ENCODE results near the gene LRP2.

Gene LRP2

GRCh38 chr2:169110419-169110818 lies 251.9 kb downstream of the LRP2 start:
- Histone ChIP-seq H3K27ac (ENCODE audit: low read length) (no peak overlapping the region), H3K4me1 (ENCODE audit: control insufficient read depth, low read depth, low read length) (peaks cover 11% of the 10 kb centered on the region), H3K36me3 (ENCODE audit: control insufficient read depth, low read depth, low read length) (no peaks in the 10 kb centered on the region), H3K9ac (ENCODE audit: low read length) (no peak overlapping the region), H3K4me3 (ENCODE audit: low read length) (no peak overlapping the region), H3K9me3 (ENCODE audit: control insufficient read depth, low read depth, low read length) (no peaks in the 10 kb centered on the region), H3K27me3 (ENCODE audit: control insufficient read depth, insufficient read depth, low read length) (peaks cover 8% of the 10 kb centered on the region)

- H3K27me3 ChIP-seq (ENCODE audit: control insufficient read depth, insufficient read depth, low read length), result peaks cover 8% of the 10 kb centered on the region
- peak overlapping the region; percentile 25 for H3K4me3 ChIP-seq (ENCODE audit: low read length)
- H3K27ac ChIP-seq (ENCODE audit: low read length), result no peak overlapping the region
- H3K9ac ChIP-seq (ENCODE audit: low read length), result no peak overlapping the region
- H3K9me3 ChIP-seq (ENCODE audit: control insufficient read depth, low read depth, low read length), result no peaks in the 10 kb centered on the region
- H3K4me1 ChIP-seq (ENCODE audit: control insufficient read depth, low read depth, low read length), result peaks cover 11% of the 10 kb centered on the region
- H3K36me3 ChIP-seq (ENCODE audit: control insufficient read depth, low read depth, low read length), result no peaks in the 10 kb centered on the region
Observed at GRCh38 chr2:169109502-169110409, 252.6 kb downstream of the LRP2 start.

- no peak overlapping the region for H3K4me3 ChIP-seq (ENCODE audit: low read length)
- H3K36me3 ChIP-seq (ENCODE audit: control insufficient read depth, low read depth, low read length), result no peaks in the 10 kb centered on the region
- H3K9ac ChIP-seq (ENCODE audit: low read length), result no peak overlapping the region
- peaks cover 8% of the 10 kb centered on the region for H3K27me3 ChIP-seq (ENCODE audit: control insufficient read depth, insufficient read depth, low read length)
- H3K9me3 ChIP-seq (ENCODE audit: control insufficient read depth, low read depth, low read length), result no peaks in the 10 kb centered on the region
- no peak overlapping the region for H3K27ac ChIP-seq (ENCODE audit: low read length)
- peaks cover 11% of the 10 kb centered on the region for H3K4me1 ChIP-seq (ENCODE audit: control insufficient read depth, low read depth, low read length)
Observed at GRCh38 chr2:169108099-169108884, 254.0 kb downstream of the LRP2 start.

- no peaks in the 10 kb centered on the region for H3K9me3 ChIP-seq (ENCODE audit: control insufficient read depth, low read depth, low read length)
- H3K27ac ChIP-seq (ENCODE audit: low read length), result no peak overlapping the region
- peaks cover 11% of the 10 kb centered on the region for H3K4me1 ChIP-seq (ENCODE audit: control insufficient read depth, low read depth, low read length)
- peaks cover 8% of the 10 kb centered on the region for H3K27me3 ChIP-seq (ENCODE audit: control insufficient read depth, insufficient read depth, low read length)
- H3K9ac ChIP-seq (ENCODE audit: low read length), result no peak overlapping the region
- no peak overlapping the region for H3K4me3 ChIP-seq (ENCODE audit: low read length)
- no peaks in the 10 kb centered on the region for H3K36me3 ChIP-seq (ENCODE audit: control insufficient read depth, low read depth, low read length)
Observed at GRCh38 chr2:169107645-169108044, 254.7 kb downstream of the LRP2 start.

DNA sequence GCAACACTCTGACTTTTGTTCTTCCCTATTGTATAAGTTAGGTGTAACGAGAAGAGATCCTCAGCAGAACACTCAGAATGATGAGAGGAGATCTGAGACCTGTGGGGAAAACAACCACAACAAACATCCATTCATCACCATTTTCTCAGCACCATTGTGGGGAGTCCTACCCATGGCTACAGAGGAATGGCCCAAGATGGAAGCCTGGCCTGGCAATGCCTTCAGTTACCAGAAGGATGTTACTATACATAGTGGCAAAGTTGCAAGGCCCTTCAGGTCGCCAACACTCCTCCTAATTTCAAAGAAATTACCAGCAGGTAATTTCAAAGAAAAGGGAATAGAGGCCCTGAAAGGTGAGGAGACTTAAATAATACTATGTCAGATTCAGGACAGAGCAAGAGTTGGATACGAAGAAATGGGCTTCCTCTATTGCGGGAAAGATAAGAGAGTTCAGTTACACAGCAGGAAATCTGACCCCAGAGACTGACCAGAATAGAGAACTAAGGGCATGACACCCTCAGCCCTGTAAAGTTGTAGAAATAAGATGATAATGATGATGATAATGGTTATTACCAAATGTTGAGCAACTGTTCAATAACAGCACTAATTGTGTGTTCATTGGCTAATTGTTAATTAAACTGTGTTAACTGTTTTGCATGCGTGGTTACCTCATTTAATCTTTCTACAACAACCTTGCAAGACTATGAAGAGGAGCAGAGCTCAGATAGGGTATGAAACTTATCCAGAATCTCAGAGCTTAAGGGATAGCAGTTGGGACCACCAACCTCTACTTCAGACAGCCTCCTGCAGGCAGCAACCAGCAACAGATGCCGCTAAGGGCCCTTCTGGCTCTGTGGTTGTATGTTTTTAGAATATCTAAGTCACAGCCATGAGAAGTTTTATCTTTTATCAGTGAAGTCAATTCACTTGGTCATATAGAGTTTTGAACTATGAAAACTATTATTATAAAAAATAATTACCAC lies 255.5 kb downstream of the LRP2 start:
- Histone ChIP-seq H3K27me3 (ENCODE audit: control insufficient read depth, insufficient read depth, low read length) (peaks cover 8% of the 10 kb centered on the region), H3K9ac (ENCODE audit: low read length) (no peak overlapping the region), H3K36me3 (ENCODE audit: control insufficient read depth, low read depth, low read length) (no peaks in the 10 kb centered on the region), H3K9me3 (ENCODE audit: control insufficient read depth, low read depth, low read length) (no peaks in the 10 kb centered on the region), H3K4me3 (ENCODE audit: low read length) (no peak overlapping the region), H3K27ac (ENCODE audit: low read length) (no peak overlapping the region), H3K4me1 (ENCODE audit: control insufficient read depth, low read depth, low read length) (peaks cover 11% of the 10 kb centered on the region)

DNA sequence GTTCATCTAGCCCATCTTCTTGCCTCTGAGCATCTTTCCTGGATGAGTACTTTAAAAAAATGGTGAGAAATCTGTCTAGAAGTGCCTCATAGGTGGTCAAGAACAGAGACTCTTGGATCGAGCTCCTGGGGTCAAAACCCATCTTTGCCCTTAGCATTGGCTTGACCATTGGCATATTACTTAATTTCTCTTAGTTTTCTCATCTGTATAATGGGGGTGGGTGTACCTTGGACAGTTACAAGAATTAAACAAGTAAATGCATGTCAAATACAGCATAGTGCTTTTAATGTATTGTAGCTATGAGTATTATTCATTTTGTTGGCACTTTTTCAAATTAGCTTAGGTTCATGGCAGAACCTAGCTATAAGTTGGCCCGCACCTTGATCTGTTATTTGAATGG lies 256.2 kb downstream of the LRP2 start:
- H3K27ac ChIP-seq (ENCODE audit: low read length), result no peak overlapping the region
- no peaks in the 10 kb centered on the region for H3K36me3 ChIP-seq (ENCODE audit: control insufficient read depth, low read depth, low read length)
- no peaks in the 10 kb centered on the region for H3K9me3 ChIP-seq (ENCODE audit: control insufficient read depth, low read depth, low read length)
- no peak overlapping the region for H3K4me3 ChIP-seq (ENCODE audit: low read length)
- no peak overlapping the region for H3K9ac ChIP-seq (ENCODE audit: low read length)
- H3K4me1 ChIP-seq (ENCODE audit: control insufficient read depth, low read depth, low read length), result peaks cover 11% of the 10 kb centered on the region
- H3K27me3 ChIP-seq (ENCODE audit: control insufficient read depth, insufficient read depth, low read length), result peaks cover 8% of the 10 kb centered on the region

- Histone ChIP-seq H3K4me3 (ENCODE audit: low read length) (no peak overlapping the region), H3K27me3 (ENCODE audit: control insufficient read depth, insufficient read depth, low read length) (peaks cover 8% of the 10 kb centered on the region), H3K36me3 (ENCODE audit: control insufficient read depth, low read depth, low read length) (no peaks in the 10 kb centered on the region), H3K4me1 (ENCODE audit: control insufficient read depth, low read depth, low read length) (peaks cover 7% of the 10 kb centered on the region), H3K27ac (ENCODE audit: low read length) (no peak overlapping the region), H3K9ac (ENCODE audit: low read length) (no peak overlapping the region), H3K9me3 (ENCODE audit: control insufficient read depth, low read depth, low read length) (no peaks in the 10 kb centered on the region)
Observed at GRCh38 chr2:169105476-169105875, 256.9 kb downstream of the LRP2 start.

DNA sequence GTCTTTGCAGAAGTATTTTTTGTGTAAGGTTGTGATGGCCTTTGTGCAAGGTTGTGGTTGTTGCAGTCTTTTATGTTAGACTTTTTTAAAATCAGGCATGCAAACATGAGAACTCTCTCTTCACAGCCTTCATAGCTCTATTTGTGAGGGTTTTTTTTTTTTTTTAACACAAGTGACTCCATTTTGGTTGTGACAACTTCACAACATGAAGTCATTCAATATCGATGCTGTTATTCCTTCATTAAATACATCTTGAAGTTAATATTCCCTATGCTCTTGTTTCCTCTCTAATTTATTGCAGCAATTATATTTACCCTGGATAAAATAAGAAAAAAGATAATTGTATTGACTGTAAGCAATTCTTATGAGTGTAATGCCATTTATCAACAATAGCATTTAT lies 257.5 kb downstream of the LRP2 start:
- Histone ChIP-seq H3K27ac (ENCODE audit: low read length) (no peak overlapping the region), H3K27me3 (ENCODE audit: control insufficient read depth, insufficient read depth, low read length) (peaks cover 8% of the 10 kb centered on the region), H3K36me3 (ENCODE audit: control insufficient read depth, low read depth, low read length) (no peaks in the 10 kb centered on the region), H3K4me1 (ENCODE audit: control insufficient read depth, low read depth, low read length) (peaks cover under 1% of the 10 kb centered on the region), H3K9me3 (ENCODE audit: control insufficient read depth, low read depth, low read length) (no peaks in the 10 kb centered on the region), H3K4me3 (ENCODE audit: low read length) (no peak overlapping the region), H3K9ac (ENCODE audit: low read length) (no peak overlapping the region)

- H3K4me1 ChIP-seq (ENCODE audit: control insufficient read depth, low read depth, low read length), result no peaks in the 10 kb centered on the region
- no peaks in the 10 kb centered on the region for H3K36me3 ChIP-seq (ENCODE audit: control insufficient read depth, low read depth, low read length)
- H3K9ac ChIP-seq (ENCODE audit: low read length), result no peak overlapping the region
- no peak overlapping the region for H3K27ac ChIP-seq (ENCODE audit: low read length)
- peaks cover 11% of the 10 kb centered on the region for H3K27me3 ChIP-seq (ENCODE audit: control insufficient read depth, insufficient read depth, low read length)
- H3K4me3 ChIP-seq (ENCODE audit: low read length), result no peak overlapping the region
- H3K9me3 ChIP-seq (ENCODE audit: control insufficient read depth, low read depth, low read length), result no peaks in the 10 kb centered on the region
Observed at GRCh38 chr2:169095621-169096105, 266.7 kb downstream of the LRP2 start.

GRCh38 chr2:169094676-169095075 lies 267.7 kb downstream of the LRP2 start:
- Histone ChIP-seq H3K4me1 (ENCODE audit: control insufficient read depth, low read depth, low read length) (no peaks in the 10 kb centered on the region), H3K36me3 (ENCODE audit: control insufficient read depth, low read depth, low read length) (no peaks in the 10 kb centered on the region), H3K27ac (ENCODE audit: low read length) (no peak overlapping the region), H3K9ac (ENCODE audit: low read length) (no peak overlapping the region), H3K27me3 (ENCODE audit: control insufficient read depth, insufficient read depth, low read length) (peaks cover 11% of the 10 kb centered on the region), H3K9me3 (ENCODE audit: control insufficient read depth, low read depth, low read length) (no peaks in the 10 kb centered on the region), H3K4me3 (ENCODE audit: low read length) (no peak overlapping the region)

- Histone ChIP-seq H3K36me3 (ENCODE audit: control insufficient read depth, low read depth, low read length) (no peaks in the 10 kb centered on the region), H3K27ac (ENCODE audit: low read length) (no peak overlapping the region), H3K4me3 (ENCODE audit: low read length) (no peak overlapping the region), H3K9me3 (ENCODE audit: control insufficient read depth, low read depth, low read length) (no peaks in the 10 kb centered on the region), H3K9ac (ENCODE audit: low read length) (no peak overlapping the region), H3K27me3 (ENCODE audit: control insufficient read depth, insufficient read depth, low read length) (peaks cover 11% of the 10 kb centered on the region), H3K4me1 (ENCODE audit: control insufficient read depth, low read depth, low read length) (peaks cover 4% of the 10 kb centered on the region)
Observed at GRCh38 chr2:169093535-169093934, 268.8 kb downstream of the LRP2 start.

All from iPS-18a (cell line).